IMR-90 (cell line): ENCODE measurements around the gene ABCA3. TPM values are rescaled to one million over a fixed set of nuclear protein-coding genes. Genes with fewer than 3 reads are reported as not detected.

Experiments used
- ATAC-seq: fragments of 200-7000 bp; cut with Tn5 transposase; 2 replicates; pipeline ENCODE4 v1.9.1; 2020; ENCODE audit warnings: low read depth, mild to moderate bottlenecking, moderate library complexity
- BruUV-seq: library from RNA; stranded (reverse); fragments of 400-500 nt; replicated peaks from 2 replicates; lab custom pipeline; 2021; lab: Mats Ljungman, UMichigan
- CTCF ChIA-PET: fragments of 300-600 bp; formaldehyde crosslinking; extraction: SDS; loops from one replicate; lab custom pipeline; 2021; ENCODE audit warnings: antibody characterized with exemption; lab: Yijun Ruan, JAX
- POLR2A ChIA-PET: fragments of 300-600 bp; sonication (Branson Sonifier 250); formaldehyde crosslinking; loops from one replicate; lab custom pipeline; 2022; ENCODE audit warnings: antibody characterized with exemption; ENCODE audit not compliant: unreplicated experiment; lab: Charles Lee
- DNase-seq: peaks from one replicate; pipeline ENCODE4 v3.0.0; 2013
- H2AFZ ChIP-seq: replicated peaks from 2 replicates; pipeline ENCODE3; 2013; ENCODE audit warnings: low read length, mild to moderate bottlenecking; ENCODE audit not compliant: poor library complexity
- H2AK5ac ChIP-seq: 2 replicates; pipeline ENCODE4 v1.6.1; 2013; ENCODE audit warnings: low read depth, low read length, inconsistent platforms
- H2AK9ac ChIP-seq: replicated peaks from 2 replicates; pipeline ENCODE3; 2013; ENCODE audit warnings: mild to moderate bottlenecking, low read depth, low read length, moderate library complexity; ENCODE audit not compliant: poor library complexity
- H2BK120ac ChIP-seq: 2 replicates; pipeline ENCODE4 v1.6.1; 2013; ENCODE audit warnings: low read depth, low read length, inconsistent platforms
- H2BK15ac ChIP-seq: 3 replicates; pipeline ENCODE4 v1.6.1; 2013; ENCODE audit warnings: low read depth, low read length, inconsistent platforms
- H2BK20ac ChIP-seq: 2 replicates; pipeline ENCODE4 v1.6.1; 2013; ENCODE audit warnings: low read depth, mild to moderate bottlenecking, inconsistent platforms, low read length, moderate library complexity
- H2BK5ac ChIP-seq: 2 replicates; pipeline ENCODE4 v1.6.1; 2013; ENCODE audit warnings: mild to moderate bottlenecking, low read depth, low read length, inconsistent platforms; ENCODE audit not compliant: poor library complexity, severe bottlenecking
- H3K14ac ChIP-seq: replicated peaks from 2 replicates; pipeline ENCODE4 v1.6.1; 2013; ENCODE audit warnings: low read depth, low read length, inconsistent platforms
- H3K18ac ChIP-seq: 2 replicates; pipeline ENCODE4 v1.6.1; 2013; ENCODE audit warnings: low read depth, low read length, control low read depth
- H3K23ac ChIP-seq: 2 replicates; pipeline ENCODE4 v1.6.1; 2013; ENCODE audit warnings: low read depth, low read length, inconsistent platforms
- H3K27ac ChIP-seq: 2 replicates; pipeline ENCODE4 v1.5.1; 2013; ENCODE audit warnings: mild to moderate bottlenecking, control low read depth, low read length; ENCODE audit not compliant: insufficient read depth
- H3K27me3 ChIP-seq: 2 replicates; pipeline ENCODE4 v1.6.1; 2013; ENCODE audit warnings: low read length; ENCODE audit not compliant: control insufficient read depth, insufficient read depth
- H3K36me3 ChIP-seq: 2 replicates; pipeline ENCODE4 v1.6.1; 2013; ENCODE audit warnings: low read length, mixed read lengths; ENCODE audit not compliant: control insufficient read depth, insufficient read depth
- H3K4ac ChIP-seq: 2 replicates; pipeline ENCODE4 v1.6.1; 2013; ENCODE audit warnings: low read depth, low read length, inconsistent platforms
- H3K4me1 ChIP-seq: 2 replicates; pipeline ENCODE4 v1.6.1; 2013; ENCODE audit warnings: low read length, mixed read lengths; ENCODE audit not compliant: control insufficient read depth, insufficient read depth
- H3K4me2 ChIP-seq: 2 replicates; pipeline ENCODE4 v1.6.1; 2013; ENCODE audit warnings: low read depth, mild to moderate bottlenecking, control low read depth, low read length, moderate library complexity
- H3K4me3 ChIP-seq: 2 replicates; pipeline ENCODE4 v1.5.1; 2013; ENCODE audit warnings: low read depth, mild to moderate bottlenecking, control low read depth, low read length, moderate library complexity; ENCODE audit not compliant: insufficient read depth
- H3K56ac ChIP-seq: 2 replicates; pipeline ENCODE4 v1.6.1; 2013; ENCODE audit warnings: low read length, inconsistent platforms; ENCODE audit not compliant: insufficient read depth; ENCODE audit errors: extremely low read depth
- H3K79me1 ChIP-seq, 2 experiments: 2 replicates each; pipeline ENCODE4 v1.6.1; 2013; ENCODE audit warnings: low read length in 2 of 2, inconsistent platforms in 1 of 2, low read depth in 1 of 2
- H3K9ac ChIP-seq: 2 replicates; pipeline ENCODE4 v1.6.1; 2013; ENCODE audit warnings: low read depth, low read length, control low read depth
- H3K9me1 ChIP-seq: 2 replicates; pipeline ENCODE4 v1.6.1; 2013; ENCODE audit warnings: low read length, inconsistent platforms; ENCODE audit not compliant: insufficient read depth
- H3K9me3 ChIP-seq: 2 replicates; pipeline ENCODE4 v1.6.1; 2013; ENCODE audit warnings: low read length; ENCODE audit not compliant: control insufficient read depth, insufficient read depth
- H4K20me1 ChIP-seq: 2 replicates; pipeline ENCODE4 v1.6.1; 2013; ENCODE audit warnings: low read length, inconsistent platforms; ENCODE audit not compliant: insufficient read depth
- H4K5ac ChIP-seq: 2 replicates; pipeline ENCODE4 v1.6.1; 2013; ENCODE audit warnings: mild to moderate bottlenecking, low read depth, low read length, control low read depth
- H4K8ac ChIP-seq, 2 experiments: 2 replicates each; pipeline ENCODE4 v1.6.1; 2013; ENCODE audit warnings: low read depth in 2 of 2, low read length in 2 of 2, control low read depth in 1 of 2, inconsistent platforms in 1 of 2
- H4K91ac ChIP-seq: 2 replicates; pipeline ENCODE4 v1.6.1; 2013; ENCODE audit warnings: low read depth, low read length, inconsistent platforms; ENCODE audit not compliant: insufficient read depth
- FOS ChIP-seq: fragments of 150-350 bp; IDR thresholded peaks from 2 replicates; pipeline ENCODE4 v1.6.1; 2016; ENCODE audit warnings: low read depth, low read length
- WGBS, 2 experiments: methylation state at CpG; one replicate each; pipeline versions ENCODE4 v1.1.5 to v1.1.7; 2013; ENCODE audit warnings: missing lambda C conversion rate in 2 of 2; ENCODE audit not compliant: insufficient read length in 1 of 2; ENCODE audit errors: extremely low coverage in 2 of 2; 5-methylcytosine and 5-hydroxymethylcytosine counted together
- dilution Hi-C: fragments of 300-500 bp; cut with HindIII; formaldehyde crosslinking; loops from one replicate; pipeline ENCODE4 v1.14.3; 2018; ENCODE audit warnings: low sequenced_read_pairs; ENCODE audit not compliant: unreplicated experiment
- in situ Hi-C: fragments of 300-500 bp; cut with MboI; formaldehyde crosslinking; loops from 3 replicates; pipeline ENCODE4 v1.14.3; 2019; ENCODE audit warnings: low sequenced_read_pairs, inconsistent platforms, mixed read lengths
- intact Hi-C: fragments of 100-400 bp; cut with micrococcal nuclease; formaldehyde crosslinking; loops from 2 replicates; pipeline ENCODE4 v1.10.0; 2022
- polyA plus RNA-seq, 3 experiments: library from polyadenylated mRNA; depleted of rRNA; stranded (reverse); fragments of >200 nt; gene quantifications; 2 replicates each; pipeline ENCODE4 v1.2.3, GENCODE V29; 2012; ENCODE audit warnings: low replicate concordance in 1 of 3
- total RNA-seq: library from RNA; depleted of rRNA; stranded (reverse); fragments of >200 nt; gene quantifications from 2 replicates; pipeline ENCODE4 v1.2.3, GENCODE V29; 2012

ABCA3 gene
- total and polyA plus RNA-seq, 2 of the 4 experiments (the other 2 are of a cell fraction) = 0.18 to 0.22 TPM

DNA sequence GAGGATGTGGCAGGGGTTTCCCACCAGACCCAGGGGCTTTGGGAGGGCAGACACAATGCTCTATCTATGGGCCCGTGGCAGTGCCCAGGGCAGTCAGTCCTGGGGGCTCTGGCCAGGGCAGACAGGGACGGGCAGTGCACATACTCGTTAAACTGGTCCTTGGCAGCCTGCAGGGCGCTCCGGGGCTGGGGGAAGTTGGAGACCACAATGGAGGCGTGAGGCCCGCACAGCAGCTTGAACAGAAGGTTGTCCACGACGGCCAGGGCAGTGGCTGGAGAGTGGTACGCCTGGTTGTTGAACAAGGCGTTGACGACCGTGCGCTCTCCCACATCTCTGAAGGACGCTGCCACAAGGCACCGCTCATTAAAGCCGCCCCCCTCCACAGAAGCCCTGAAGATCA is 54.0 kb downstream of the ABCA3 start:
- H3K27ac ChIP-seq = no peak overlapping the region
- H2BK20ac ChIP-seq = no peak overlapping the region
- H2AFZ ChIP-seq = no peak overlapping the region
- intact Hi-C loops = no loop called here
- H2AK5ac ChIP-seq = no peak overlapping the region
- H3K18ac ChIP-seq = no peak overlapping the region
- no peak overlapping the region for H2AK9ac ChIP-seq
- DNase-seq = no peak
- H3K4me3 ChIP-seq = no peak overlapping the region
- dilution Hi-C loops = no loop called here
- no TSS peak for BruUV-seq
- H4K20me1 ChIP-seq = no peaks in the 10 kb centered on the region
- peaks cover 26% of the 10 kb centered on the region for H3K27me3 ChIP-seq
- H4K5ac ChIP-seq = no peak overlapping the region
- H3K23ac ChIP-seq = no peak overlapping the region
- no peak overlapping the region for H3K9ac ChIP-seq
- POLR2A ChIA-PET = no interaction called here
- no peaks in the 10 kb centered on the region for H3K9me3 ChIP-seq
- whole genome bisulfite sequencing, 2 experiments = 70% methylated on average over 5 of the region's 17 CpGs; no CpG with 5 or more reads in 1 of the 2 experiments
- H4K8ac ChIP-seq = no peak overlapping the region
- no peak overlapping the region for H4K91ac ChIP-seq
- H3K4ac ChIP-seq = no peak overlapping the region
- no peaks in the 10 kb centered on the region for H3K36me3 ChIP-seq
- no peak overlapping the region for H3K14ac ChIP-seq
- no peak for ATAC-seq
- in situ Hi-C loops = no loop called here
- no peak overlapping the region for H2BK15ac ChIP-seq
- no peaks in the 10 kb centered on the region for H3K9me1 ChIP-seq
- no peak for TF ChIP-seq FOS
- no peak overlapping the region for H3K56ac ChIP-seq
- H3K4me2 ChIP-seq = no peak overlapping the region
- no peaks in the 10 kb centered on the region for H3K79me1 ChIP-seq
- CTCF ChIA-PET = interaction anchor here (0.9 kb wide), 1 partner anchor 9 kb away, joined by 3 read pairs; no protein-coding TSS in a partner anchor
- H2BK120ac ChIP-seq = no peak overlapping the region
- H2BK5ac ChIP-seq = no peak overlapping the region
- no peaks in the 10 kb centered on the region for H3K4me1 ChIP-seq
